ENCODE measurements around the gene C3orf80.
A peak's percentile ranks its signal among the peaks of the same experiment; 100 is the strongest.
"Not testable (repeated sequence)": the region's sequence is repeated elsewhere in the genome, so short reads cannot be mapped to it uniquely, and the experiment has no call there.

C3orf80 gene

GRCh38 chr3:160225176-160226025 lies at the start of gene C3orf80:
C3orf80 (plus strand) TSS chr3:160225422; CDS start chr3:160225636, 214 bp downstream.
- peak; percentile 47 for DNase-seq

GRCh38 chr3:160176923-160177322 lies 48.3 kb upstream of the C3orf80 start:
- no peak for DNase-seq

- not testable (repeated sequence) for DNase-seq
Observed at GRCh38 chr3:160178661-160179060, 46.6 kb upstream of the C3orf80 start.

GRCh38 chr3:160179403-160179802 lies 45.8 kb upstream of the C3orf80 start:
- not testable (repeated sequence) for DNase-seq

- no peak for DNase-seq
Observed at GRCh38 chr3:160179906-160180305, 45.3 kb upstream of the C3orf80 start.

- DNase-seq: no peak
Observed at GRCh38 chr3:160180581-160181216, 44.5 kb upstream of the C3orf80 start.

GRCh38 chr3:160183345-160184076 lies 41.7 kb upstream of the C3orf80 start:
- DNase-seq: no peak

GRCh38 chr3:160184655-160185054 lies 40.6 kb upstream of the C3orf80 start:
- no peak for DNase-seq

- DNase-seq: no peak
Observed at GRCh38 chr3:160185751-160186150, 39.5 kb upstream of the C3orf80 start.

GRCh38 chr3:160187288-160187687 lies 37.9 kb upstream of the C3orf80 start:
- DNase-seq: no peak

- no peak for DNase-seq
Observed at GRCh38 chr3:160192310-160193029, 32.8 kb upstream of the C3orf80 start.

- DNase-seq: no peak
Observed at GRCh38 chr3:160193644-160194192, 31.5 kb upstream of the C3orf80 start.

- DNase-seq: no peak
Observed at GRCh38 chr3:160194438-160194837, 30.8 kb upstream of the C3orf80 start.

- DNase-seq: no peak
Observed at GRCh38 chr3:160195106-160195505, 30.1 kb upstream of the C3orf80 start.

GRCh38 chr3:160196511-160197104 lies 28.6 kb upstream of the C3orf80 start:
- no peak for DNase-seq

- DNase-seq: no peak
Observed at GRCh38 chr3:160199108-160199507, 26.1 kb upstream of the C3orf80 start.

GRCh38 chr3:160200353-160200752 lies 24.9 kb upstream of the C3orf80 start:
- no peak for DNase-seq

- DNase-seq: not testable (repeated sequence)
Observed at GRCh38 chr3:160204396-160205011, 20.7 kb upstream of the C3orf80 start.

GRCh38 chr3:160205606-160206005 lies 19.6 kb upstream of the C3orf80 start:
- no peak for DNase-seq

GRCh38 chr3:160210341-160210740 lies 14.9 kb upstream of the C3orf80 start:
- DNase-seq: no peak

GRCh38 chr3:160210799-160211221 lies 14.4 kb upstream of the C3orf80 start:
- DNase-seq: no peak

GRCh38 chr3:160213191-160213590 lies 12.0 kb upstream of the C3orf80 start:
- DNase-seq: no peak

Data from activated naive CD4-positive, alpha-beta T cell treated with Interleukin-2 at 50 U/mL for 16 hours (primary cell).